D721Med (cell line): ENCODE data around the gene PLCL1.

Experiments used
- DNase-seq: peaks from one replicate; pipeline ENCODE4 v3.0.0; 2011; ENCODE audit warnings: low spot score; ENCODE audit not compliant: insufficient read length
- FAIRE-seq: peaks from 2 replicates; lab custom pipeline; 2011; peaks lifted over from hg19 to GRCh38; lab: Jason Lieb, UNC
- CTCF ChIP-seq: IDR thresholded peaks from 2 replicates; pipeline ENCODE4 v1.5.1; 2012; ENCODE audit warnings: mild to moderate bottlenecking, control low read depth; ENCODE audit not compliant: insufficient read depth; ENCODE audit errors: missing control alignments

PLCL1 gene

GRCh38 chr2:198143793-198144192, 339.4 kb downstream of the PLCL1 start:
- DNase-seq, result no peak
- FAIRE-seq, result no peak
- TF ChIP-seq CTCF, result no peak

- TF ChIP-seq CTCF, result no peak
- FAIRE-seq (no peak), DNase-seq (no peak)
Measured at GRCh38 chr2:198144660-198145059, 340.3 kb downstream of the PLCL1 start.

GRCh38 chr2:198146346-198146940, 342.1 kb downstream of the PLCL1 start:
- no peak for FAIRE-seq
- no peak for TF ChIP-seq CTCF
- DNase-seq, result no peak

GRCh38 chr2:198157314-198157713, 352.9 kb downstream of the PLCL1 start:
- TF ChIP-seq CTCF, result no peak
- no peak for DNase-seq
- FAIRE-seq, result no peak

GRCh38 chr2:198161151-198161550, 356.8 kb downstream of the PLCL1 start:
- TF ChIP-seq CTCF, result no peak
- DNase-seq, result no peak
- no peak for FAIRE-seq

- DNase-seq (no peak), FAIRE-seq (no peak)
- no peak for TF ChIP-seq CTCF
Measured at GRCh38 chr2:198162276-198162675, 357.9 kb downstream of the PLCL1 start.

- DNase-seq (no peak), FAIRE-seq (no peak)
- no peak for TF ChIP-seq CTCF
Measured at GRCh38 chr2:198164843-198165242, 360.4 kb downstream of the PLCL1 start.
